Gastrocnemius medialis (tissue), 4 donors: ENCODE measurements around the gene FSIP1. TPM values are rescaled to one million over a fixed set of nuclear protein-coding genes. Genes with fewer than 3 reads are reported as not detected.

Experiments
- ATAC-seq, 2 donors: fragments of 150-250 bp; one replicate each; pipeline ENCODE4 v1.9.1; 2016
- DNase-seq, 2 donors: peaks; one replicate each; pipeline ENCODE4 v3.0.0-alpha.2; 2019
- H3K27ac ChIP-seq, 4 donors: fragments of 200-600 bp; sonication (generic); 1 replicate in 1 of 4; 2 replicates in 3 of 4; pipeline ENCODE4 v1.5.1; 2016 to 2018; ENCODE audit warnings: mild to moderate bottlenecking in 2 of 4, moderate library complexity in 1 of 4
- H3K27me3 ChIP-seq, 3 donors: fragments of 200-600 bp; sonication (generic) in 2 of 3; 1 replicate in 1 of 3; 2 replicates in 2 of 3; pipeline versions ENCODE4 v1.5.1 to v1.6.0; 2016 to 2019; ENCODE audit warnings: mild to moderate bottlenecking in 1 of 3, moderate library complexity in 1 of 3
- H3K36me3 ChIP-seq, 2 donors: fragments of 200-600 bp; sonication (generic) in 1 of 2; one replicate each; pipeline ENCODE4 v1.5.1; 2017 to 2018
- H3K4me1 ChIP-seq, 2 donors: fragments of 200-600 bp; sonication (generic) in 1 of 2; one replicate each; pipeline ENCODE4 v1.5.1; 2016 to 2017; ENCODE audit warnings: mild to moderate bottlenecking in 2 of 2
- H3K4me3 ChIP-seq, 4 donors: fragments of 200-600 bp; sonication (generic) in 3 of 4; 1 replicate in 1 of 4; 2 replicates in 3 of 4; pipeline ENCODE4 v1.5.1; 2016 to 2019; ENCODE audit warnings: mild to moderate bottlenecking in 2 of 4
- H3K9me3 ChIP-seq, 3 donors: fragments of 200-600 bp; sonication (generic) in 2 of 3; 1 replicate in 1 of 3; 2 replicates in 2 of 3; pipeline ENCODE4 v1.5.1; 2016 to 2019
- CTCF ChIP-seq, 5 experiments: fragments of 450-650 bp in 3 of 5; fragments of 200-600 bp in 2 of 5; sonication (generic) in 2 of 5; IDR thresholded peaks in 4 of 5; conservative IDR thresholded peaks in 1 of 5; 1 replicate in 4 of 5; 2 replicates in 1 of 5; pipeline ENCODE4 v1.5.1; 2016 to 2019; ENCODE audit warnings: antibody characterized with exemption in 5 of 5, mild to moderate bottlenecking in 3 of 5, moderate library complexity in 3 of 5
- POLR2A ChIP-seq, 2 donors: fragments of 450-650 bp; IDR thresholded peaks; one replicate each; pipeline ENCODE4 v1.6.1; 2017; ENCODE audit warnings: antibody characterized with exemption in 2 of 2, mild to moderate bottlenecking in 2 of 2, moderate library complexity in 2 of 2
- in situ Hi-C, 4 donors: fragments of 200-750 bp; cut with MboI; loops; one replicate each; pipeline versions ENCODE4 v1.15.0 to v1.8.0; 2017; ENCODE audit warnings: low sequenced_read_pairs in 4 of 4
- intact Hi-C: fragments of 100-400 bp; cut with DNase I; formaldehyde crosslinking; loops from one replicate; pipeline ENCODE4 v1.15.1; 2023; ENCODE audit warnings: low total_unique reads
- total RNA-seq, 4 donors: library from RNA; depleted of rRNA; stranded (reverse); fragments of >200 nt; gene quantifications; one replicate each; pipeline versions ENCODE4 v1.1.0 to v1.2.3, GENCODE V29; 2016

Gene FSIP1
- total RNA-seq, 4 donors from 2014 or later, result 0.11 to 23.9 (median 1.0) TPM; not detected in 1

GRCh38 chr15:39665629-39666250 lies 116.9 kb downstream of the FSIP1 start:
- no peaks in the 10 kb centered on the region for H3K27me3 ChIP-seq
- H3K4me3 ChIP-seq, result no peak overlapping the region
- H3K36me3 ChIP-seq, result no peaks in the 10 kb centered on the region
- no peaks in the 10 kb centered on the region for H3K4me1 ChIP-seq
- H3K27ac ChIP-seq, result no peak overlapping the region
- DNase-seq (no peak), ATAC-seq (no peak)
- TF ChIP-seq POLR2A (IDR thresholded peaks at IDR 0.05), result no peak
- no peak for TF ChIP-seq CTCF (IDR thresholded peaks at IDR 0.05 in 4 of 5, conservative IDR thresholded peaks at IDR 0.05 in 1 of 5)
- intact Hi-C loops, result no loop called here
- H3K9me3 ChIP-seq, result no peaks in the 10 kb centered on the region
- in situ Hi-C loops, result no loop called here

GRCh38 chr15:39663704-39664250 lies 118.9 kb downstream of the FSIP1 start:
- no peak overlapping the region for H3K4me3 ChIP-seq
- H3K27ac ChIP-seq, result no peak overlapping the region
- no peaks in the 10 kb centered on the region for H3K36me3 ChIP-seq
- intact Hi-C loops, result no loop called here
- in situ Hi-C loops, result no loop called here
- no peak for TF ChIP-seq POLR2A (IDR thresholded peaks at IDR 0.05)
- no peak for TF ChIP-seq CTCF (IDR thresholded peaks at IDR 0.05 in 4 of 5, conservative IDR thresholded peaks at IDR 0.05 in 1 of 5)
- no peaks in the 10 kb centered on the region for H3K4me1 ChIP-seq
- DNase-seq, result no peak
- ATAC-seq, result no peak
- no peaks in the 10 kb centered on the region for H3K27me3 ChIP-seq
- H3K9me3 ChIP-seq, result no peaks in the 10 kb centered on the region

GRCh38 chr15:39661776-39662175 lies 120.9 kb downstream of the FSIP1 start:
- no peak for ATAC-seq

GRCh38 chr15:39658740-39659139 lies 123.9 kb downstream of the FSIP1 start:
- no peak for TF ChIP-seq CTCF (IDR thresholded peaks at IDR 0.05 in 4 of 5, conservative IDR thresholded peaks at IDR 0.05 in 1 of 5)
- no peak for TF ChIP-seq POLR2A (IDR thresholded peaks at IDR 0.05)
- H3K27me3 ChIP-seq, result no peaks in the 10 kb centered on the region
- DNase-seq, result no peak
- H3K9me3 ChIP-seq, result no peaks in the 10 kb centered on the region
- in situ Hi-C loops (no loop called here), intact Hi-C loops (no loop called here)
- H3K27ac ChIP-seq, result no peak overlapping the region
- H3K36me3 ChIP-seq, result no peaks in the 10 kb centered on the region
- H3K4me1 ChIP-seq, result no peaks in the 10 kb centered on the region
- no peak overlapping the region for H3K4me3 ChIP-seq
- ATAC-seq, result no peak

More at GRCh38 chr15:39661776-39662175, 120.9 kb downstream of the FSIP1 start:
- no peak for TF ChIP-seq CTCF (IDR thresholded peaks at IDR 0.05 in 4 of 5, conservative IDR thresholded peaks at IDR 0.05 in 1 of 5)
- no peak for TF ChIP-seq POLR2A (IDR thresholded peaks at IDR 0.05)
- H3K9me3 ChIP-seq, result no peaks in the 10 kb centered on the region
- intact Hi-C loops, result no loop called here
- DNase-seq, result no peak
- in situ Hi-C loops, result no loop called here
- no peaks in the 10 kb centered on the region for H3K36me3 ChIP-seq
- no peak overlapping the region for H3K4me3 ChIP-seq
- H3K27me3 ChIP-seq, result no peaks in the 10 kb centered on the region
- no peak overlapping the region for H3K27ac ChIP-seq
- no peaks in the 10 kb centered on the region for H3K4me1 ChIP-seq
